ENCODE data around the gene SYAP1.

GRCh38 chrX:16711893-16712547 lies 7.4 kb upstream of the SYAP1 start:
- TF ChIP-seq CTCF (conservative IDR thresholded peaks at IDR 0.05; ENCODE audit: low read length), result no peak
- no peak for TF ChIP-seq EZH2phosphoT487 (IDR thresholded peaks at IDR 0.05; ENCODE audit: borderline replicate concordance, low read depth, low read length)
